HepG2 (cell line): Measurements from ENCODE around the gene OPRL1. TPM values are rescaled to one million over a fixed set of nuclear protein-coding genes. Genes with fewer than 3 reads are reported as not detected.

ENCODE experiments used
- CCDC6 ChIP-seq: sonication (generic); formaldehyde crosslinking; IDR thresholded peaks from 2 replicates; pipeline ENCODE4 v1.8.1; 2022; ENCODE audit warnings: mild to moderate bottlenecking, missing genetic modification reagents, moderate library complexity
- ETV5 ChIP-seq: IDR thresholded peaks from 2 replicates; pipeline ENCODE4 v1.6.1; 2018; ENCODE audit warnings: missing biosample characterization, missing genetic modification reagents, inconsistent platforms, borderline replicate concordance
- HDAC6 ChIP-seq: fragments of 200-600 bp; sonication (generic); IDR thresholded peaks from 2 replicates; pipeline ENCODE4 v1.7.0; 2017; ENCODE audit warnings: mild to moderate bottlenecking, antibody characterized with exemption, low read length, low read depth
- HOXA3 ChIP-seq: sonication (generic); formaldehyde crosslinking; IDR thresholded peaks from 2 replicates; pipeline ENCODE4 v1.5.0; 2020; ENCODE audit warnings: missing genetic modification reagents
- KLF12 ChIP-seq: sonication (generic); formaldehyde crosslinking; IDR thresholded peaks from 2 replicates; pipeline ENCODE4 v1.4.0; 2020; ENCODE audit warnings: missing genetic modification reagents, borderline replicate concordance
- LCORL ChIP-seq, 2 experiments: fragments of 450-650 bp in 1 of 2; sonication (generic) in 1 of 2; formaldehyde crosslinking in 1 of 2; IDR thresholded peaks; 2 replicates each; pipeline versions ENCODE4 v1.5.0 to v1.6.1; 2017 to 2020; ENCODE audit warnings: antibody characterized with exemption in 1 of 2, missing genetic modification reagents in 1 of 2
- PAF1 ChIP-seq: IDR thresholded peaks from 2 replicates; pipeline ENCODE4 v1.6.1; 2016; ENCODE audit warnings: missing genetic modification reagents, missing compliant biosample characterization
- RBAK ChIP-seq: sonication (generic); formaldehyde crosslinking; IDR thresholded peaks from 2 replicates; pipeline ENCODE4 v1.5.1; 2020; ENCODE audit warnings: mild to moderate bottlenecking, missing genetic modification reagents
- RBM22 ChIP-seq: fragments of 200-400 bp; formaldehyde crosslinking; optimal IDR thresholded peaks from 2 replicates; pipeline ENCODE3; 2017; ENCODE audit warnings: mild to moderate bottlenecking, low read length, moderate library complexity
- RFXAP ChIP-seq: sonication (generic); formaldehyde crosslinking; IDR thresholded peaks from 2 replicates; pipeline ENCODE4 v1.4.0; 2020; ENCODE audit warnings: missing genetic modification reagents, borderline replicate concordance
- RNF2 ChIP-seq: fragments of 450-650 bp; conservative IDR thresholded peaks from 2 replicates; pipeline ENCODE4 v1.6.1; 2016; ENCODE audit warnings: low read depth
- SIX1 ChIP-seq: sonication (generic); formaldehyde crosslinking; IDR thresholded peaks from 2 replicates; pipeline ENCODE4 v1.4.0; 2020; ENCODE audit warnings: missing genetic modification reagents, borderline replicate concordance
- SP4 ChIP-seq: sonication (generic); formaldehyde crosslinking; IDR thresholded peaks from 2 replicates; pipeline ENCODE4 v1.8.1; 2023; ENCODE audit warnings: mild to moderate bottlenecking, missing genetic modification reagents
- SRSF1 ChIP-seq: fragments of 200-400 bp; formaldehyde crosslinking; optimal IDR thresholded peaks from 2 replicates; pipeline ENCODE3; 2017; ENCODE audit warnings: mild to moderate bottlenecking, low read depth, low read length, moderate library complexity
- SRSF4 ChIP-seq: fragments of 200-400 bp; formaldehyde crosslinking; IDR thresholded peaks from one replicate; pipeline ENCODE4 v1.6.1; 2018; ENCODE audit warnings: mild to moderate bottlenecking, low read depth, low read length, moderate library complexity; ENCODE audit not compliant: poor library complexity, severe bottlenecking
- STAT5B ChIP-seq: sonication (generic); formaldehyde crosslinking; IDR thresholded peaks from 2 replicates; pipeline ENCODE4 v1.4.0; 2020; ENCODE audit warnings: missing genetic modification reagents
- ZNF251 ChIP-seq: sonication (generic); formaldehyde crosslinking; IDR thresholded peaks from 2 replicates; pipeline ENCODE4 v1.9.0; 2021; ENCODE audit warnings: mild to moderate bottlenecking, missing genetic modification reagents
- ZNF263 ChIP-seq: sonication (generic); formaldehyde crosslinking; IDR thresholded peaks from 2 replicates; pipeline ENCODE4 v1.4.0; 2020; ENCODE audit warnings: missing genetic modification reagents
- ZNF451 ChIP-seq: sonication (generic); formaldehyde crosslinking; IDR thresholded peaks from 2 replicates; pipeline ENCODE4 v1.5.0; 2020; ENCODE audit warnings: mild to moderate bottlenecking, missing genetic modification reagents
- ZNF543 ChIP-seq: sonication (generic); formaldehyde crosslinking; IDR thresholded peaks from 2 replicates; pipeline ENCODE4 v1.4.0; 2020; ENCODE audit warnings: mild to moderate bottlenecking, missing genetic modification reagents
- ZNF549 ChIP-seq: sonication (generic); formaldehyde crosslinking; IDR thresholded peaks from 2 replicates; pipeline ENCODE4 v1.5.0; 2020; ENCODE audit warnings: missing genetic modification reagents
- ZNF737 ChIP-seq: sonication (generic); formaldehyde crosslinking; IDR thresholded peaks from 2 replicates; pipeline ENCODE4 v1.5.0; 2020; ENCODE audit warnings: missing genetic modification reagents, mild to moderate bottlenecking, borderline replicate concordance
- ZSCAN29 ChIP-seq: sonication (generic); formaldehyde crosslinking; conservative IDR thresholded peaks from 2 replicates; pipeline ENCODE4 v1.4.0; 2020; ENCODE audit warnings: mild to moderate bottlenecking, missing genetic modification reagents
- polyA plus RNA-seq, 8 experiments: library from polyadenylated mRNA; depleted of rRNA in 3 of 8; stranded (reverse) in 7 of 8; unstranded in 1 of 8; fragments of >200 nt; fragmentation: Illumina TruSeq in 4 of 8; extraction: Trizol in 4 of 8; gene quantifications; 2 replicates each; pipeline versions ENCODE4 v1.2.1 to v1.2.3, GENCODE V29; 2011 to 2016; ENCODE audit warnings: low read depth in 4 of 8, missing spikeins in 1 of 8, mixed read lengths in 1 of 8; ENCODE audit not compliant: insufficient read depth in 1 of 8
- total RNA-seq, 5 experiments: library from RNA; depleted of rRNA; stranded (reverse); fragments of >200 nt; fragmentation: Illumina TruSeq; extraction: Trizol; gene quantifications; 2 replicates each; pipeline ENCODE4 v1.2.3, GENCODE V29; 2016; ENCODE audit warnings: low read depth in 1 of 5
- TF ChIP-seq, protein P1 (sequence below): sonication (generic); formaldehyde crosslinking; IDR thresholded peaks from 2 replicates; pipeline ENCODE4 v1.8.1; 2023; ENCODE audit warnings: missing genetic modification reagents, mild to moderate bottlenecking, borderline replicate concordance
- TF ChIP-seq, protein P2 (sequence below): sonication (generic); formaldehyde crosslinking; IDR thresholded peaks from 2 replicates; pipeline ENCODE4 v1.5.1; 2020; ENCODE audit warnings: mild to moderate bottlenecking, missing genetic modification reagents
- TF ChIP-seq, protein P3 (sequence below): sonication (generic); formaldehyde crosslinking; IDR thresholded peaks from 2 replicates; pipeline ENCODE4 v1.8.0; 2022; ENCODE audit warnings: mild to moderate bottlenecking, missing genetic modification reagents, borderline replicate concordance

OPRL1 gene
- total and polyA plus RNA-seq, 2 of the 13 experiments (the other 11 are each of a cell fraction or from before 2014, with no cell fraction given), result 0.35 to 0.71 TPM

DNA sequence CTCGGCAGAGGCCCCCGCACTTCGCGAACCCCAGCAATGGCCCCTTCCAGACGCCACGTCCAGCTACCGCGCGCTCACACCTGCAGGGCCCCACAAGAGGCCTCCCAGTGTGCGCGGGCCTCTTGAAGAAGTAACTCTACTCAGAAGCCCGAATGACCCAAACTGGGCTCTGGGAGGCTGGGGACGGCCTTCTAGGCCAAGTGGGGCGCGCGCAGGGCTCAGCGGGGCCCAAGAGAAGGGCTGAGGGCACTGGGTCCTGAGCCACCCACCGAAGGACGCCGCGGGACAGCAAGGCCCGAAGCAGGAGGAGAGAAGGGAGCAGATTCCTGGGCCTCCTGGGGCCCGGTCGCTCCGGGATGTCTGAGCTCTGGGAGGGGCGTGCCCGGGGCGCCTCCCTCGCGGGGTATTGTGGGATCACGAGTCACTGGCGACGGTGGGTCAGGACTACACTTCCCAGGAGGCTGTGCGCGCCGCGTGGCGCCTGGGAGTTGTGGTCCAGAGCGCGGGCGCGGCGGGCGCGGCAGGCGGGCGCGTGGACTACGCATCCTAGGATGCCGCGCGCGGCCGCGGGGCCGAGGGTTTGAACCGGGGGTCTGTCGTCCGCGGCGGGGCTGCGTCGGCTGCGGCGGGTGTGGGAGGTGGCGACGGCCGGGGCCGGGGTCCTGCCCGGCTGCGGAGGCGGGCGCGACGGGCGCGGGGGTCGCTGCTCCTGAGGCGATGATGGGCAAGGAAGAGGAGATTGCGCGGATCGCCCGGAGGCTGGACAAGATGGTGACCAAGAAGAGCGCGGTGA lies 17.1 kb upstream of the OPRL1 start, which contains the start of gene TCEA2 (continued):
- TF ChIP-seq SRSF1, result peak; percentile 98
- peak; percentile 93 for TF ChIP-seq HOXA3 (CRISPR knock-in tag)
- TF ChIP-seq ZSCAN29 (CRISPR knock-in tag), result no peak
- TF ChIP-seq ZNF263, result no peak; the same call in 1 of the 2 replicates
- peak; percentile 61; the same call in 1 of the 2 replicates for TF ChIP-seq ETV5
- peak; percentile 93; the same call in 1 of the 2 replicates for TF ChIP-seq ZNF737 (CRISPR knock-in tag)
- no peak for TF ChIP-seq PAF1
- TF ChIP-seq KLF12, result peak; percentile 99
- TF ChIP-seq RBAK, result no peak
- no peak; the same call in 1 of the 2 replicates for TF ChIP-seq SIX1 (CRISPR knock-in tag)
- peak; percentile 97 for TF ChIP-seq SP4
- TF ChIP-seq, protein P1, sequence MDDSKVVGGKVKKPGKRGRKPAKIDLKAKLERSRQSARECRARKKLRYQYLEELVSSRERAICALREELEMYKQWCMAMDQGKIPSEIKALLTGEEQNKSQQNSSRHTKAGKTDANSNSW (CRISPR knock-in tag), result peak; percentile 85; the same call in 1 of the 2 replicates
- peak; percentile 55; the same call in 1 of the 2 replicates for TF ChIP-seq ZNF543 (CRISPR knock-in tag)
- TF ChIP-seq RNF2, result 0 out of 2 replicates have a peak, but pooled peaks have one; percentile 33
- no peak for TF ChIP-seq HDAC6
- no peak for TF ChIP-seq SRSF4
- TF ChIP-seq, protein P2, sequence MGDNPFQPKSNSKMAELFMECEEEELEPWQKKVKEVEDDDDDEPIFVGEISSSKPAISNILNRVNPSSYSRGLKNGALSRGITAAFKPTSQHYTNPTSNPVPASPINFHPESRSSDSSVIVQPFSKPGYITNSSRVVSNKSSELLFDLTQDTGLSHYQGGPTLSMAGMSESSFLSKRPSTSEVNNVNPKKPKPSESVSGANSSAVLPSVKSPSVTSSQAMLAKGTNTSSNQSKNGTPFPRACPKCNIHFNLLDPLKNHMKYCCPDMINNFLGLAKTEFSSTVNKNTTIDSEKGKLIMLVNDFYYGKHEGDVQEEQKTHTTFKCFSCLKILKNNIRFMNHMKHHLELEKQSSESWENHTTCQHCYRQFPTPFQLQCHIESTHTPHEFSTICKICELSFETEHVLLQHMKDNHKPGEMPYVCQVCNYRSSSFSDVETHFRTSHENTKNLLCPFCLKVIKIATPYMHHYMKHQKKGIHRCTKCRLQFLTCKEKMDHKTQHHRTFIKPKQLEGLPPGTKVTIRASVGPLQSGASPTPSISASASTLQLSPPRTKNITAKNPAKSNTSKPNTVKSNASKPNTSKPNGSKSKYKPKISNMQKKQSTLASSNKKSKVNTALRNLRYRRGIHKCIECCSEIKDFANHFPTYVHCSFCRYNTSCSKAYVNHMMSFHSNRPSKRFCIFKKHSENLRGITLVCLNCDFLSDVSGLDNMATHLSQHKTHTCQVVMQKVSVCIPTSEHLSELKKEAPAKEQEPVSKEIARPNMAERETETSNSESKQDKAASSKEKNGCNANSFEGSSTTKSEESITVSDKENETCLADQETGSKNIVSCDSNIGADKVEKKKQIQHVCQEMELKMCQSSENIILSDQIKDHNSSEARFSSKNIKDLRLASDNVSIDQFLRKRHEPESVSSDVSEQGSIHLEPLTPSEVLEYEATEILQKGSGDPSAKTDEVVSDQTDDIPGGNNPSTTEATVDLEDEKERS (CRISPR knock-in tag), result peak; percentile 79; the same call in 1 of the 2 replicates
- TF ChIP-seq ZNF549, result no peak
- peak; percentile 67; the same call in 1 of the 2 replicates for TF ChIP-seq ZNF451 (CRISPR knock-in tag)
- peak; percentile 91; the same call in 1 of the 2 replicates for TF ChIP-seq CCDC6 (CRISPR knock-in tag)
- no peak for TF ChIP-seq ZNF251 (CRISPR knock-in tag)
- TF ChIP-seq RBM22, result peak; percentile 7
- TF ChIP-seq STAT5B (CRISPR knock-in tag), result peak; percentile 78; the same call in 1 of the 2 replicates
- peak; percentile 88 for TF ChIP-seq RFXAP (CRISPR knock-in tag)
- TF ChIP-seq, protein P3, sequence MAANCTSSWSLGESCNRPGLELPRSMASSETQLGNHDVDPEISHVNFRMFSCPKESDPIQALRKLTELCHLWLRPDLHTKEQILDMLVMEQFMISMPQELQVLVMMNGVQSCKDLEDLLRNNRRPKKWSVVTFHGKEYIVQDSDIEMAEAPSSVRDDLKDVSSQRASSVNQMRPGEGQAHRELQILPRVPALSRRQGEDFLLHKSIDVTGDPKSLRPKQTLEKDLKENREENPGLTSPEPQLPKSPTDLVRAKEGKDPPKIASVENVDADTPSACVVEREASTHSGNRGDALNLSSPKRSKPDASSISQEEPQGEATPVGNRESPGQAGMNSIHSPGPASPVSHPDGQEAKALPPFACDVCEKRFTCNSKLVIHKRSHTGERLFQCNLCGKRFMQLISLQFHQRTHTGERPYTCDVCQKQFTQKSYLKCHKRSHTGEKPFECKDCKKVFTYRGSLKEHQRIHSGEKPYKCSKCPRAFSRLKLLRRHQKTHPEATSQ (CRISPR knock-in tag), result peak; percentile 32; the same call in 1 of the 2 replicates
- TF ChIP-seq LCORL (IDR thresholded peaks at IDR 0.05), result no peak
- TF ChIP-seq LCORL (CRISPR knock-in tag; IDR thresholded peaks at IDR 0.05), result peak; percentile 80
